Fibroblast of villous mesenchyme (primary cell): ENCODE data around the gene SRGAP2B. TPM values are rescaled to one million over a fixed set of nuclear protein-coding genes. Genes with fewer than 3 reads are reported as not detected.
"Not testable (repeated sequence)": the region's sequence is repeated elsewhere in the genome, so short reads cannot be mapped to it uniquely, and the experiment has no call there.

ENCODE experiments used
- DNase-seq: peaks from one replicate; pipeline ENCODE4 v3.0.0-alpha.2; 2010; ENCODE audit warnings: low read depth
- H3K4me3 ChIP-seq: 2 replicates; pipeline ENCODE4 v1.5.1; 2011; ENCODE audit warnings: low read depth, mild to moderate bottlenecking, low read length
- total RNA-seq: library from RNA; depleted of rRNA; stranded (reverse); fragments of >200 nt; gene quantifications from 2 replicates; pipeline ENCODE4 v1.2.3, GENCODE V29; 2012

The SRGAP2B gene
- total RNA-seq, 1 donor = 44.9 TPM

GRCh38 chr1:145094655-145095211, 395 bp downstream of the SRGAP2B start:
- DNase-seq = not testable (repeated sequence)
- H3K4me3 ChIP-seq = peak overlapping the region; percentile 51

- DNase-seq = peak; percentile 8
- peak overlapping the region; percentile 44 for H3K4me3 ChIP-seq
These were observed 1.5 kb downstream of the SRGAP2B start for GRCh38 chr1:145093517-145094149.

GRCh38 chr1:145082483-145083255, 12.5 kb downstream of the SRGAP2B start:
- H3K4me3 ChIP-seq, DNase-seq: not testable (repeated sequence)

GRCh38 chr1:145080193-145080592, 14.9 kb downstream of the SRGAP2B start:
- DNase-seq = not testable (repeated sequence)

GRCh38 chr1:145079737-145080136, 15.4 kb downstream of the SRGAP2B start:
- DNase-seq, H3K4me3 ChIP-seq: not testable (repeated sequence)

More at GRCh38 chr1:145080193-145080592, 14.9 kb downstream of the SRGAP2B start:
- H3K4me3 ChIP-seq = not testable (repeated sequence)

GRCh38 chr1:145078787-145079370, 16.2 kb downstream of the SRGAP2B start:
- H3K4me3 ChIP-seq, DNase-seq: not testable (repeated sequence)

GRCh38 chr1:145077872-145078786, 17.0 kb downstream of the SRGAP2B start:
- not testable (repeated sequence) for H3K4me3 ChIP-seq, DNase-seq

- DNase-seq, H3K4me3 ChIP-seq: not testable (repeated sequence)
These were observed 18.3 kb downstream of the SRGAP2B start for GRCh38 chr1:145076877-145077276.

- not testable (repeated sequence) for H3K4me3 ChIP-seq, DNase-seq
These were observed 21.0 kb downstream of the SRGAP2B start for GRCh38 chr1:145074021-145074559.

- not testable (repeated sequence) for H3K4me3 ChIP-seq, DNase-seq
These were observed 23.6 kb downstream of the SRGAP2B start for GRCh38 chr1:145071569-145071968.

GRCh38 chr1:145066486-145066885, 28.6 kb downstream of the SRGAP2B start:
- DNase-seq, H3K4me3 ChIP-seq: not testable (repeated sequence)

GRCh38 chr1:145065194-145065826, 29.8 kb downstream of the SRGAP2B start:
- DNase-seq, H3K4me3 ChIP-seq: not testable (repeated sequence)

GRCh38 chr1:145063941-145064648, 31.0 kb downstream of the SRGAP2B start:
- H3K4me3 ChIP-seq, DNase-seq: not testable (repeated sequence)

GRCh38 chr1:145063285-145063684, 31.8 kb downstream of the SRGAP2B start:
- H3K4me3 ChIP-seq, DNase-seq: not testable (repeated sequence)

- not testable (repeated sequence) for DNase-seq, H3K4me3 ChIP-seq
These were observed 36.9 kb downstream of the SRGAP2B start for GRCh38 chr1:145058184-145058583.

GRCh38 chr1:145055217-145055760, 39.8 kb downstream of the SRGAP2B start:
- H3K4me3 ChIP-seq, DNase-seq: not testable (repeated sequence)

- not testable (repeated sequence) for DNase-seq, H3K4me3 ChIP-seq
These were observed 41.7 kb downstream of the SRGAP2B start for GRCh38 chr1:145053428-145053827.
